Erythroblast (primary cell): Measurements from ENCODE around the gene KIDINS220.

Experiments
- DNase-seq, 2 experiments: peaks; one replicate each; lab custom pipeline; 2025; lab: John Stamatoyannopoulos, UW
- GATA1 ChIP-seq: IDR thresholded peaks from 2 replicates; pipeline ENCODE4 v1.6.1; 2011; ENCODE audit warnings: low read depth, mild to moderate bottlenecking, control low read depth, low read length, moderate library complexity
- POLR2A ChIP-seq: IDR thresholded peaks from 2 replicates; pipeline ENCODE4 v1.6.1; 2011; ENCODE audit warnings: mild to moderate bottlenecking, low read length

KIDINS220 gene

GRCh38 chr2:8701681-8702379 lies 135.6 kb downstream of the KIDINS220 start:
- TF ChIP-seq POLR2A (no peak), GATA1 (no peak)
- no peak for DNase-seq

GRCh38 chr2:8699839-8700238 lies 137.6 kb downstream of the KIDINS220 start:
- no peak for DNase-seq
- TF ChIP-seq GATA1 = no peak
- TF ChIP-seq POLR2A = no peak

- TF ChIP-seq GATA1 (no peak), POLR2A (no peak)
- no peak for DNase-seq
Observed at GRCh38 chr2:8697190-8697589, 140.2 kb downstream of the KIDINS220 start.

- TF ChIP-seq POLR2A (no peak), GATA1 (no peak)
- no peak for DNase-seq
Observed at GRCh38 chr2:8694737-8695136, 142.7 kb downstream of the KIDINS220 start.

GRCh38 chr2:8693157-8693821 lies 144.1 kb downstream of the KIDINS220 start:
- DNase-seq = peak; percentile 52 to 67

GRCh38 chr2:8692783-8693156 lies 144.6 kb downstream of the KIDINS220 start:
- no peak for TF ChIP-seq GATA1
- TF ChIP-seq POLR2A = no peak
- no peak for DNase-seq

More at GRCh38 chr2:8693157-8693821, 144.1 kb downstream of the KIDINS220 start:
- TF ChIP-seq GATA1 = no peak
- TF ChIP-seq POLR2A = no peak

- no peak for DNase-seq
- TF ChIP-seq GATA1 = no peak
Observed at GRCh38 chr2:8691859-8692437, 145.5 kb downstream of the KIDINS220 start.

- TF ChIP-seq GATA1 (no peak), POLR2A (no peak)
- peak; percentile 73 to 86 for DNase-seq
Observed at GRCh38 chr2:8685697-8686358, 151.6 kb downstream of the KIDINS220 start.

- peak; percentile 70 to 76 for DNase-seq
- peak; percentile 95 for TF ChIP-seq POLR2A
- no peak for TF ChIP-seq GATA1
Observed at GRCh38 chr2:8684878-8685696, 152.3 kb downstream of the KIDINS220 start.

GRCh38 chr2:8684540-8684877 lies 152.9 kb downstream of the KIDINS220 start:
- DNase-seq = peak; percentile 85 to 87
- TF ChIP-seq POLR2A = no peak
- no peak for TF ChIP-seq GATA1

GRCh38 chr2:8682719-8683667 lies 154.4 kb downstream of the KIDINS220 start:
- DNase-seq = peak; percentile 68 to 79
- TF ChIP-seq GATA1 (no peak), POLR2A (peak; percentile 33)
